MM.1S (cell line): ENCODE results near the gene F7.

Experiments used
- CTCF ChIP-seq: fragments of 300-600 bp; sonication (generic); IDR thresholded peaks from 2 replicates; pipeline ENCODE4 v1.5.1; 2016; ENCODE audit warnings: antibody characterized with exemption, low read length, mixed read lengths
- EZH2 ChIP-seq: fragments of 300-600 bp; sonication (generic); optimal IDR thresholded peaks from 2 replicates; pipeline ENCODE3; 2017; ENCODE audit warnings: low read depth, mild to moderate bottlenecking, antibody characterized with exemption, low read length, mixed read lengths

GRCh38 chr13:113167575-113167974, 62.0 kb downstream of the F7 start:
- no peak for TF ChIP-seq CTCF
- no peak for TF ChIP-seq EZH2
